Upper lobe of left lung (tissue), 4 donors: Measurements from ENCODE around the gene NKX2-1.

Experiments
- CTCF ChIP-seq, 6 experiments: fragments of 450-650 bp in 4 of 6; fragments of 200-600 bp in 2 of 6; sonication (generic) in 2 of 6; IDR thresholded peaks; one replicate each; pipeline ENCODE4 v1.5.1; 2016 to 2019; ENCODE audit warnings: antibody characterized with exemption in 6 of 6
- POLR2A ChIP-seq, 4 donors: fragments of 450-650 bp; IDR thresholded peaks; one replicate each; pipeline ENCODE4 v1.5.1; 2016 to 2017; ENCODE audit warnings: antibody characterized with exemption in 4 of 4, mild to moderate bottlenecking in 2 of 4
- POLR2AphosphoS5 ChIP-seq, 2 donors: sonication (generic); formaldehyde crosslinking; IDR thresholded peaks; one replicate each; pipeline ENCODE4 v1.5.1; 2017; ENCODE audit warnings: antibody characterized with exemption in 2 of 2

- no peak for TF ChIP-seq POLR2AphosphoS5 (IDR thresholded peaks at IDR 0.05)
- TF ChIP-seq POLR2A (IDR thresholded peaks at IDR 0.05) = no peak
- TF ChIP-seq CTCF (IDR thresholded peaks at IDR 0.05) = no peak
These were observed 26.3 kb downstream of the NKX2-1 start for GRCh38 chr14:36493761-36494160.
